ENCODE data around the gene TMSB10.

GRCh38 chr2:84874381-84875212 lies 30.9 kb upstream of the TMSB10 start:
- TF ChIP-seq CTCF (IDR thresholded peaks at IDR 0.05) (no peak), POLR2A (IDR thresholded peaks at IDR 0.05) (no peak)
